SK-N-SH (cell line): ENCODE measurements around the gene ADAMTS2. TPM values are rescaled to one million over a fixed set of nuclear protein-coding genes. Genes with fewer than 3 reads are reported as not detected.
A peak's percentile ranks its signal among the peaks of the same experiment; 100 is the strongest.

Experiments
- CTCF ChIA-PET: fragments of 300-600, 350-600 bp; formaldehyde crosslinking; extraction: SDS; loops from one replicate; lab custom pipeline; 2021; lab: Yijun Ruan, JAX
- POLR2A ChIA-PET: fragments of 350-600 bp; sonication (Branson Sonifier 250); formaldehyde crosslinking; extraction: SDS; loops from one replicate; lab custom pipeline; 2020; ENCODE audit warnings: antibody characterized with exemption, inconsistent platforms; lab: Yijun Ruan, JAX
- DNase-seq: peaks from one replicate; pipeline ENCODE4 v3.0.0; 2012
- H2AFZ ChIP-seq: fragments of 200-600 bp; sonication (generic); 2 replicates; pipeline ENCODE4 v1.8.1; 2016; ENCODE audit warnings: antibody characterized with exemption, mild to moderate bottlenecking, low read depth
- H3F3A ChIP-seq: fragments of 200-600 bp; sonication (generic); replicated peaks from 2 replicates; pipeline ENCODE3; 2016; ENCODE audit warnings: antibody characterized with exemption, mild to moderate bottlenecking; ENCODE audit not compliant: insufficient read depth
- H3K27ac ChIP-seq, 2 experiments: fragments of 200-500 bp in 1 of 2; fragments of 200-600 bp in 1 of 2; sonication (Bioruptor generic) in 1 of 2; sonication (generic), shearing (Covaris generic) in 1 of 2; 2 replicates each; pipeline versions ENCODE4 v1.5.1 to v1.6.1; 2014 to 2016; ENCODE audit warnings: low read depth in 2 of 2, inconsistent platforms in 1 of 2, low read length in 1 of 2, mild to moderate bottlenecking in 1 of 2, mixed read lengths in 1 of 2
- H3K27me3 ChIP-seq: fragments of 200-600 bp; sonication (generic), shearing (Covaris generic); 2 replicates; pipeline ENCODE4 v1.6.1; 2016; ENCODE audit warnings: mixed run types; ENCODE audit not compliant: insufficient read depth
- H3K36me3 ChIP-seq, 2 experiments: fragments of 200-500 bp in 1 of 2; fragments of 200-600 bp in 1 of 2; sonication (Bioruptor generic) in 1 of 2; sonication (generic) in 1 of 2; replicated peaks in 1 of 2; 2 replicates each; pipeline versions ENCODE3 to v1.5.1; 2014 to 2016; ENCODE audit warnings: low read length in 1 of 2, mild to moderate bottlenecking in 1 of 2; ENCODE audit not compliant: insufficient read depth in 2 of 2, control insufficient read depth in 1 of 2
- H3K4me1 ChIP-seq, 2 experiments: fragments of 200-500 bp in 1 of 2; fragments of 200-600 bp in 1 of 2; sonication (Bioruptor generic) in 1 of 2; sonication (generic), shearing (Covaris generic) in 1 of 2; 2 replicates each; pipeline versions ENCODE4 v1.5.1 to v1.6.1; 2014 to 2016; ENCODE audit warnings: low read depth in 1 of 2, low read length in 1 of 2, mixed run types in 1 of 2; ENCODE audit not compliant: insufficient read depth in 2 of 2, control insufficient read depth in 1 of 2
- H3K4me2 ChIP-seq: fragments of 200-600 bp; sonication (generic), shearing (Covaris generic); 2 replicates; pipeline ENCODE4 v1.6.1; 2017; ENCODE audit warnings: mixed run types
- H3K4me3 ChIP-seq, 2 experiments: fragments of 200-500 bp in 1 of 2; fragments of 200-600 bp in 1 of 2; sonication (Bioruptor generic) in 1 of 2; sonication (generic), shearing (Covaris generic) in 1 of 2; 2 replicates each; pipeline versions ENCODE4 v1.5.1 to v1.8.1; 2014 to 2016; ENCODE audit warnings: low read depth in 2 of 2, inconsistent platforms in 1 of 2, low read length in 1 of 2, mild to moderate bottlenecking in 1 of 2, mixed read lengths in 1 of 2, moderate library complexity in 1 of 2
- H3K79me2 ChIP-seq: fragments of 200-600 bp; sonication (generic); 2 replicates; pipeline ENCODE4 v1.8.1; 2017; ENCODE audit warnings: mild to moderate bottlenecking; ENCODE audit not compliant: insufficient read depth
- H3K9ac ChIP-seq: fragments of 200-600 bp; sonication (generic); 2 replicates; pipeline ENCODE4 v1.6.1; 2017; ENCODE audit warnings: mixed run types
- H3K9me2 ChIP-seq: fragments of 200-600 bp; sonication (generic); 2 replicates; pipeline ENCODE4 v1.6.1; 2017; ENCODE audit warnings: mixed run types
- H3K9me3 ChIP-seq: fragments of 200-600 bp; sonication (generic); 2 replicates; pipeline ENCODE4 v1.6.1; 2017; ENCODE audit warnings: mixed run types, mild to moderate bottlenecking, moderate library complexity
- H4K20me1 ChIP-seq: fragments of 200-600 bp; sonication (generic); 2 replicates; pipeline ENCODE4 v1.6.1; 2017; ENCODE audit warnings: mild to moderate bottlenecking, mixed run types; ENCODE audit not compliant: insufficient read depth
- CHD2 ChIP-seq: fragments of 150-350 bp; IDR thresholded peaks from 2 replicates; pipeline ENCODE4 v1.6.1; 2018; ENCODE audit warnings: low read length; ENCODE audit not compliant: partially characterized antibody
- CTCF ChIP-seq: fragments of 200-600 bp; sonication (generic); IDR thresholded peaks from 2 replicates; pipeline ENCODE4 v1.6.1; 2017; ENCODE audit warnings: antibody characterized with exemption, mild to moderate bottlenecking, moderate library complexity
- GABPA ChIP-seq: IDR thresholded peaks from 2 replicates; pipeline ENCODE4 v1.4.0; 2012; ENCODE audit warnings: low read depth, mild to moderate bottlenecking
- GATA2 ChIP-seq: sonication (generic); formaldehyde crosslinking; IDR thresholded peaks from 2 replicates; pipeline ENCODE4 v1.5.0; 2020; ENCODE audit warnings: mild to moderate bottlenecking, missing genetic modification reagents
- JUND ChIP-seq: IDR thresholded peaks from 2 replicates; pipeline ENCODE4 v1.4.0; 2012
- RFX5 ChIP-seq: IDR thresholded peaks from 2 replicates; pipeline ENCODE4 v1.6.1; 2012; ENCODE audit warnings: mild to moderate bottlenecking, improper control_type of control experiment, low read length
- RXRA ChIP-seq: IDR thresholded peaks from 2 replicates; pipeline ENCODE4 v1.4.0; 2012; ENCODE audit warnings: low read depth, mild to moderate bottlenecking, borderline replicate concordance
- SMC3 ChIP-seq: IDR thresholded peaks from 2 replicates; pipeline ENCODE4 v1.6.1; 2012; ENCODE audit warnings: low read depth, low read length, improper control_type of control experiment
- TAF1 ChIP-seq: IDR thresholded peaks from 2 replicates; pipeline ENCODE4 v1.6.1; 2012; ENCODE audit warnings: low read depth, mild to moderate bottlenecking, low read length, moderate library complexity, borderline replicate concordance
- USF2 ChIP-seq: fragments of 150-350 bp; IDR thresholded peaks from 2 replicates; pipeline ENCODE4 v1.6.1; 2017; ENCODE audit warnings: antibody characterized with exemption, low read length, low read depth, borderline replicate concordance
- YY1 ChIP-seq: IDR thresholded peaks from 2 replicates; pipeline ENCODE4 v1.4.0; 2012; ENCODE audit warnings: low read depth, mild to moderate bottlenecking
- ZBTB33 ChIP-seq: IDR thresholded peaks from 2 replicates; pipeline ENCODE4 v1.4.0; 2012; ENCODE audit warnings: low read depth, borderline replicate concordance
- WGBS: methylation state at CpG from one replicate; pipeline ENCODE4 v1.1.6; 2017; ENCODE audit warnings: low lambda C conversion rate; 5-methylcytosine and 5-hydroxymethylcytosine counted together
- polyA plus RNA-seq, 3 experiments: library from polyadenylated mRNA; depleted of rRNA; stranded (reverse); fragments of >200 nt; gene quantifications; 2 replicates each; pipeline ENCODE4 v1.2.3, GENCODE V29; 2012
- TF ChIP-seq, protein P1 (sequence below): IDR thresholded peaks from 2 replicates; pipeline ENCODE4 v1.6.1; 2012; ENCODE audit warnings: mild to moderate bottlenecking, low read depth, low read length, moderate library complexity
- TF ChIP-seq, protein P2 (sequence below): IDR thresholded peaks from 2 replicates; pipeline ENCODE4 v1.4.0; 2012; ENCODE audit warnings: low read depth

Gene ADAMTS2
- polyA plus RNA-seq, 1 of the 3 experiments (the other 2 are of a cell fraction) = 0.12 TPM

GRCh38 chr5:179268966-179269693, 76.1 kb downstream of the ADAMTS2 start:
- POLR2A ChIA-PET = no interaction called here
- Histone ChIP-seq H3K79me2 (no peaks in the 10 kb centered on the region), H3K27ac (peak overlapping the region in 1 of 2 experiments; percentile 96; a peak in 2 of 4 replicates), H3K27me3 (no peaks in the 10 kb centered on the region), H3K4me2 (no peak overlapping the region), H3K9me2 (no peaks in the 10 kb centered on the region), H3K4me1 (peaks cover 0 to 100% of the 10 kb centered on the region in 2 experiments; a peak in 1 of 4 replicates), H4K20me1 (no peaks in the 10 kb centered on the region), H3K36me3 (no peaks in the 10 kb centered on the region), H3F3A (no peaks in the 10 kb centered on the region), H3K9ac (no peak overlapping the region), H3K9me3 (no peaks in the 10 kb centered on the region), H3K4me3 (no peak overlapping the region), H2AFZ (no peak overlapping the region)
- 17% methylated on average over 12 of the region's 12 CpGs for WGBS
- CTCF ChIA-PET = interaction anchor here (1.0 to 6.2 kb wide), 8 partner anchors 8 to 225 kb away, joined by 4 to 35 read pairs (median 12); no protein-coding TSS in a partner anchor
- TF ChIP-seq ZBTB33 = no peak
- TF ChIP-seq YY1 = no peak
- no peak for TF ChIP-seq RFX5
- no peak for TF ChIP-seq GATA2 (CRISPR knock-in tag)
- TF ChIP-seq, protein P1, sequence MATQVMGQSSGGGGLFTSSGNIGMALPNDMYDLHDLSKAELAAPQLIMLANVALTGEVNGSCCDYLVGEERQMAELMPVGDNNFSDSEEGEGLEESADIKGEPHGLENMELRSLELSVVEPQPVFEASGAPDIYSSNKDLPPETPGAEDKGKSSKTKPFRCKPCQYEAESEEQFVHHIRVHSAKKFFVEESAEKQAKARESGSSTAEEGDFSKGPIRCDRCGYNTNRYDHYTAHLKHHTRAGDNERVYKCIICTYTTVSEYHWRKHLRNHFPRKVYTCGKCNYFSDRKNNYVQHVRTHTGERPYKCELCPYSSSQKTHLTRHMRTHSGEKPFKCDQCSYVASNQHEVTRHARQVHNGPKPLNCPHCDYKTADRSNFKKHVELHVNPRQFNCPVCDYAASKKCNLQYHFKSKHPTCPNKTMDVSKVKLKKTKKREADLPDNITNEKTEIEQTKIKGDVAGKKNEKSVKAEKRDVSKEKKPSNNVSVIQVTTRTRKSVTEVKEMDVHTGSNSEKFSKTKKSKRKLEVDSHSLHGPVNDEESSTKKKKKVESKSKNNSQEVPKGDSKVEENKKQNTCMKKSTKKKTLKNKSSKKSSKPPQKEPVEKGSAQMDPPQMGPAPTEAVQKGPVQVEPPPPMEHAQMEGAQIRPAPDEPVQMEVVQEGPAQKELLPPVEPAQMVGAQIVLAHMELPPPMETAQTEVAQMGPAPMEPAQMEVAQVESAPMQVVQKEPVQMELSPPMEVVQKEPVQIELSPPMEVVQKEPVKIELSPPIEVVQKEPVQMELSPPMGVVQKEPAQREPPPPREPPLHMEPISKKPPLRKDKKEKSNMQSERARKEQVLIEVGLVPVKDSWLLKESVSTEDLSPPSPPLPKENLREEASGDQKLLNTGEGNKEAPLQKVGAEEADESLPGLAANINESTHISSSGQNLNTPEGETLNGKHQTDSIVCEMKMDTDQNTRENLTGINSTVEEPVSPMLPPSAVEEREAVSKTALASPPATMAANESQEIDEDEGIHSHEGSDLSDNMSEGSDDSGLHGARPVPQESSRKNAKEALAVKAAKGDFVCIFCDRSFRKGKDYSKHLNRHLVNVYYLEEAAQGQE = no peak
- TF ChIP-seq RXRA = no peak
- no peak for TF ChIP-seq SMC3
- no peak for TF ChIP-seq GABPA
- DNase-seq = no peak

GRCh38 chr5:179268399-179268952, 76.8 kb downstream of the ADAMTS2 start:
- no peaks in the 10 kb centered on the region for H3K27me3 ChIP-seq
- H3K4me2 ChIP-seq = no peak overlapping the region
- no peak overlapping the region for H3K4me3 ChIP-seq
- H3K4me1 ChIP-seq = peaks cover 0 to 100% of the 10 kb centered on the region in 2 experiments; a peak in 1 of 4 replicates
- ChIA-PET POLR2A (no interaction called here), CTCF (interaction anchor here (1.1 to 6.2 kb wide), 6 partner anchors 55 to 226 kb away, joined by 4 to 35 read pairs (median 14); no protein-coding TSS in a partner anchor)
- H3K27ac ChIP-seq = peak overlapping the region in 1 of 2 experiments; percentile 96; a peak in 2 of 4 replicates
- H3K9me2 ChIP-seq = no peaks in the 10 kb centered on the region
- no peaks in the 10 kb centered on the region for H4K20me1 ChIP-seq
- H2AFZ ChIP-seq = no peak overlapping the region
- no peaks in the 10 kb centered on the region for H3K79me2 ChIP-seq
- H3K9me3 ChIP-seq = no peaks in the 10 kb centered on the region
- no peaks in the 10 kb centered on the region for H3K36me3 ChIP-seq
- peak; percentile 18 for DNase-seq
- TF ChIP-seq CTCF (no peak), JUND (no peak), USF2 (no peak), ZBTB33 (no peak), CHD2 (no peak), TAF1 (no peak)
- TF ChIP-seq, protein P2, sequence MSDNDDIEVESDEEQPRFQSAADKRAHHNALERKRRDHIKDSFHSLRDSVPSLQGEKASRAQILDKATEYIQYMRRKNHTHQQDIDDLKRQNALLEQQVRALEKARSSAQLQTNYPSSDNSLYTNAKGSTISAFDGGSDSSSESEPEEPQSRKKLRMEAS = no peak
- 46% methylated on average over 8 of the region's 16 CpGs for WGBS
- no peaks in the 10 kb centered on the region for H3F3A ChIP-seq
- no peak overlapping the region for H3K9ac ChIP-seq
